HCT116 (cell line): Measurements from ENCODE around the gene CFAP300.

Experiments
- ATF3 ChIP-seq: IDR thresholded peaks from 2 replicates; pipeline ENCODE4 v1.6.1; 2012
- CTCF ChIP-seq, 3 experiments: fragments of 200-600 bp in 1 of 3; sonication (generic) in 1 of 3; IDR thresholded peaks in 2 of 3; conservative IDR thresholded peaks in 1 of 3; 2 replicates each; pipeline ENCODE4 v1.5.1; 2012 to 2017; ENCODE audit warnings: low read depth in 2 of 3, low read length in 2 of 3, antibody characterized with exemption in 1 of 3, borderline replicate concordance in 1 of 3, control low read depth in 1 of 3, mild to moderate bottlenecking in 1 of 3, mixed read lengths in 1 of 3, mixed run types in 1 of 3, moderate library complexity in 1 of 3; ENCODE audit not compliant: insufficient read depth in 1 of 3
- MAX ChIP-seq: IDR thresholded peaks from 2 replicates; pipeline ENCODE4 v1.6.1; 2012
- REST ChIP-seq: IDR thresholded peaks from 2 replicates; pipeline ENCODE4 v1.6.1; 2012; ENCODE audit warnings: low read depth

- TF ChIP-seq CTCF (IDR thresholded peaks at IDR 0.05 in 2 of 3, conservative IDR thresholded peaks at IDR 0.05 in 1 of 3; ENCODE audit: borderline replicate concordance in 1 of 3, insufficient read depth in 1 of 3, low read depth in 2 of 3, low read length in 2 of 3) (no peak), REST (no peak), ATF3 (no peak), MAX (no peak)
Measured at GRCh38 chr11:102004220-102004619, 43.0 kb upstream of the CFAP300 start.
